ENCODE results near the gene IVNS1ABP. TPM values are rescaled to one million over a fixed set of nuclear protein-coding genes. Genes with fewer than 3 reads are reported as not detected.

IVNS1ABP gene
- total and polyA plus RNA-seq, 9 of the 15 experiments (the other 6 are each of a cell fraction or from before 2014, with no cell fraction given) = 30.6 to 126 (median 77.7) TPM

GRCh38 chr1:185350027-185350442 is 33.0 kb upstream of the IVNS1ABP start (continued):
- TF ChIP-seq THRA (IDR thresholded peaks at IDR 0.05) (no peak), TRIM25 (IDR thresholded peaks at IDR 0.05; ENCODE audit: borderline replicate concordance) (no peak), EP400 (IDR thresholded peaks at IDR 0.05) (no peak), GABPB1 (CRISPR knock-in tag; IDR thresholded peaks at IDR 0.05) (no peak), POLR2AphosphoS2 (IDR thresholded peaks at IDR 0.05; ENCODE audit: low read length) (no peak), BDP1 (IDR thresholded peaks at IDR 0.05; ENCODE audit: insufficient read depth, insufficient read length) (no peak), ZNF511 (CRISPR knock-in tag; IDR thresholded peaks at IDR 0.05) (no peak), NR2C1 (IDR thresholded peaks at IDR 0.05) (no peak), NR2C1 (tag; IDR thresholded peaks at IDR 0.05) (no peak), ZNF140 (CRISPR knock-in tag; IDR thresholded peaks at IDR 0.05) (no peak)
